T-helper 1 cell treated with Interleukin-12 subunit alpha and Interleukin-12 subunit beta and Interleukin-4 antibody, amounts not matched to agents 30 μg/mL and 1 μg/mL, for 36 hours (primary cell): Measurements from ENCODE around the gene MAP3K5.

Source experiments
- H3K27ac Mint-ChIP-seq: one replicate; pipeline ENCODE4 v1.8.0; 2021; ENCODE audit warnings: mild to moderate bottlenecking, mixed read lengths
- H3K27me3 Mint-ChIP-seq: one replicate; pipeline ENCODE4 v1.8.0; 2021; ENCODE audit warnings: low read depth, mixed read lengths
- H3K36me3 Mint-ChIP-seq: one replicate; pipeline ENCODE4 v1.8.0; 2021; ENCODE audit warnings: low read depth, mixed read lengths
- H3K4me1 Mint-ChIP-seq: one replicate; pipeline ENCODE4 v1.8.0; 2021; ENCODE audit warnings: low read depth, mixed read lengths
- H3K4me3 Mint-ChIP-seq: one replicate; pipeline ENCODE4 v1.8.0; 2021; ENCODE audit warnings: mild to moderate bottlenecking, moderate library complexity, mixed read lengths
- H3K9me3 Mint-ChIP-seq: one replicate; pipeline ENCODE4 v1.8.0; 2021; ENCODE audit warnings: mixed read lengths

The MAP3K5 gene

GRCh38 chr6:136613477-136613876, 178.8 kb downstream of the MAP3K5 start:
- Mint-ChIP-seq H3K36me3 (peaks cover 38% of the 10 kb centered on the region), H3K9me3 (no peaks in the 10 kb centered on the region), H3K4me1 (peaks cover 13% of the 10 kb centered on the region), H3K27ac (no peak overlapping the region), H3K4me3 (no peak overlapping the region), H3K27me3 (no peaks in the 10 kb centered on the region)

- H3K4me1 Mint-ChIP-seq: peaks cover 17% of the 10 kb centered on the region
- H3K4me3 Mint-ChIP-seq: no peak overlapping the region
- peaks cover 37% of the 10 kb centered on the region for H3K36me3 Mint-ChIP-seq
- H3K27ac Mint-ChIP-seq: no peak overlapping the region
- H3K9me3 Mint-ChIP-seq: no peaks in the 10 kb centered on the region
- H3K27me3 Mint-ChIP-seq: no peaks in the 10 kb centered on the region
These were observed 179.4 kb downstream of the MAP3K5 start for GRCh38 chr6:136612666-136613389.

- no peaks in the 10 kb centered on the region for H3K27me3 Mint-ChIP-seq
- no peaks in the 10 kb centered on the region for H3K9me3 Mint-ChIP-seq
- H3K4me3 Mint-ChIP-seq: no peak overlapping the region
- H3K27ac Mint-ChIP-seq: no peak overlapping the region
- H3K4me1 Mint-ChIP-seq: peaks cover 20% of the 10 kb centered on the region
- peaks cover 41% of the 10 kb centered on the region for H3K36me3 Mint-ChIP-seq
These were observed 180.5 kb downstream of the MAP3K5 start for GRCh38 chr6:136611746-136612145.

GRCh38 chr6:136611133-136611532, 181.1 kb downstream of the MAP3K5 start:
- H3K27me3 Mint-ChIP-seq: no peaks in the 10 kb centered on the region
- H3K27ac Mint-ChIP-seq: no peak overlapping the region
- H3K36me3 Mint-ChIP-seq: peaks cover 39% of the 10 kb centered on the region
- peaks cover 20% of the 10 kb centered on the region for H3K4me1 Mint-ChIP-seq
- no peaks in the 10 kb centered on the region for H3K9me3 Mint-ChIP-seq
- no peak overlapping the region for H3K4me3 Mint-ChIP-seq

- peaks cover 20% of the 10 kb centered on the region for H3K4me1 Mint-ChIP-seq
- peak overlapping the region; percentile 62 for H3K27ac Mint-ChIP-seq
- no peaks in the 10 kb centered on the region for H3K27me3 Mint-ChIP-seq
- peaks cover 38% of the 10 kb centered on the region for H3K36me3 Mint-ChIP-seq
- no peaks in the 10 kb centered on the region for H3K9me3 Mint-ChIP-seq
- H3K4me3 Mint-ChIP-seq: peak overlapping the region; percentile 25
These were observed 182.2 kb downstream of the MAP3K5 start for GRCh38 chr6:136609873-136610706.

- no peaks in the 10 kb centered on the region for H3K27me3 Mint-ChIP-seq
- H3K27ac Mint-ChIP-seq: no peak overlapping the region
- H3K4me1 Mint-ChIP-seq: peaks cover 20% of the 10 kb centered on the region
- H3K4me3 Mint-ChIP-seq: no peak overlapping the region
- H3K9me3 Mint-ChIP-seq: no peaks in the 10 kb centered on the region
- peaks cover 39% of the 10 kb centered on the region for H3K36me3 Mint-ChIP-seq
These were observed 183.3 kb downstream of the MAP3K5 start for GRCh38 chr6:136608991-136609390.

GRCh38 chr6:136607932-136608772, 184.1 kb downstream of the MAP3K5 start:
- Mint-ChIP-seq H3K9me3 (no peaks in the 10 kb centered on the region), H3K4me3 (no peak overlapping the region), H3K36me3 (peaks cover 40% of the 10 kb centered on the region), H3K27me3 (no peaks in the 10 kb centered on the region), H3K4me1 (peaks cover 20% of the 10 kb centered on the region), H3K27ac (peak overlapping the region; percentile 3)

- H3K36me3 Mint-ChIP-seq: peaks cover 40% of the 10 kb centered on the region
- H3K27ac Mint-ChIP-seq: peak overlapping the region; percentile 15
- no peak overlapping the region for H3K4me3 Mint-ChIP-seq
- H3K27me3 Mint-ChIP-seq: no peaks in the 10 kb centered on the region
- H3K9me3 Mint-ChIP-seq: no peaks in the 10 kb centered on the region
- H3K4me1 Mint-ChIP-seq: peaks cover 20% of the 10 kb centered on the region
These were observed 184.9 kb downstream of the MAP3K5 start for GRCh38 chr6:136607204-136607931.

GRCh38 chr6:136604928-136605510, 187.3 kb downstream of the MAP3K5 start:
- Mint-ChIP-seq H3K36me3 (peaks cover 40% of the 10 kb centered on the region), H3K27me3 (no peaks in the 10 kb centered on the region), H3K4me1 (peaks cover 15% of the 10 kb centered on the region), H3K9me3 (no peaks in the 10 kb centered on the region), H3K27ac (no peak overlapping the region), H3K4me3 (no peak overlapping the region)

- Mint-ChIP-seq H3K9me3 (no peaks in the 10 kb centered on the region), H3K36me3 (peaks cover 39% of the 10 kb centered on the region), H3K4me3 (no peak overlapping the region), H3K27ac (no peak overlapping the region), H3K27me3 (no peaks in the 10 kb centered on the region), H3K4me1 (peaks cover 11% of the 10 kb centered on the region)
These were observed 187.9 kb downstream of the MAP3K5 start for GRCh38 chr6:136604328-136604825.

- Mint-ChIP-seq H3K4me1 (peaks cover 11% of the 10 kb centered on the region), H3K27ac (no peak overlapping the region), H3K4me3 (no peak overlapping the region), H3K27me3 (no peaks in the 10 kb centered on the region), H3K9me3 (no peaks in the 10 kb centered on the region), H3K36me3 (peaks cover 46% of the 10 kb centered on the region)
These were observed 191.5 kb downstream of the MAP3K5 start for GRCh38 chr6:136600818-136601217.

GRCh38 chr6:136599329-136600011, 192.8 kb downstream of the MAP3K5 start:
- Mint-ChIP-seq H3K27ac (no peak overlapping the region), H3K27me3 (no peaks in the 10 kb centered on the region), H3K9me3 (no peaks in the 10 kb centered on the region), H3K36me3 (peaks cover 49% of the 10 kb centered on the region), H3K4me1 (peaks cover 18% of the 10 kb centered on the region), H3K4me3 (no peak overlapping the region)

- Mint-ChIP-seq H3K36me3 (peaks cover 52% of the 10 kb centered on the region), H3K27ac (no peak overlapping the region), H3K4me1 (peaks cover 32% of the 10 kb centered on the region)
These were observed 194.2 kb downstream of the MAP3K5 start for GRCh38 chr6:136598048-136598447.

More at GRCh38 chr6:136598048-136598447, 194.2 kb downstream of the MAP3K5 start:
- Mint-ChIP-seq H3K9me3 (no peaks in the 10 kb centered on the region), H3K4me3 (no peak overlapping the region), H3K27me3 (no peaks in the 10 kb centered on the region)
